Gastrocnemius medialis (tissue), 4 donors: ENCODE measurements around the gene ASCC1.

Experiments
- CTCF ChIP-seq, 5 experiments: fragments of 450-650 bp in 3 of 5; fragments of 200-600 bp in 2 of 5; sonication (generic) in 2 of 5; IDR thresholded peaks in 4 of 5; conservative IDR thresholded peaks in 1 of 5; 1 replicate in 4 of 5; 2 replicates in 1 of 5; pipeline ENCODE4 v1.5.1; 2016 to 2019; ENCODE audit warnings: antibody characterized with exemption in 5 of 5, mild to moderate bottlenecking in 3 of 5, moderate library complexity in 3 of 5
- POLR2A ChIP-seq, 2 donors: fragments of 450-650 bp; IDR thresholded peaks; one replicate each; pipeline ENCODE4 v1.6.1; 2017; ENCODE audit warnings: antibody characterized with exemption in 2 of 2, mild to moderate bottlenecking in 2 of 2, moderate library complexity in 2 of 2

GRCh38 chr10:72146559-72147323 is 69.3 kb downstream of the ASCC1 start:
- TF ChIP-seq POLR2A (IDR thresholded peaks at IDR 0.05) = no peak
- TF ChIP-seq CTCF (IDR thresholded peaks at IDR 0.05 in 4 of 5, conservative IDR thresholded peaks at IDR 0.05 in 1 of 5) = no peak
